A549 (cell line): ENCODE results near the gene GNAS-AS1. TPM values are rescaled to one million over a fixed set of nuclear protein-coding genes. Genes with fewer than 3 reads are reported as not detected.

Experiments
- ATAC-seq, 2 experiments: fragments of 200-7000 bp in 1 of 2; fragments of >200 bp in 1 of 2; cut with Nextera tagmentation in 1 of 2; cut with Tn5 transposase in 1 of 2; 3 replicates each; pipeline versions ENCODE4 v1.8.0 to v1.9.1; 2018 to 2020; ENCODE audit warnings: mild to moderate bottlenecking in 1 of 2, moderate library complexity in 1 of 2
- CTCF ChIA-PET: fragments of 300-600 bp; sonication (Branson Sonifier 250); formaldehyde crosslinking; extraction: SDS; loops from one replicate; lab custom pipeline; 2021; ENCODE audit warnings: antibody characterized with exemption, inconsistent platforms; lab: Yijun Ruan, JAX
- POLR2A ChIA-PET: fragments of 350-600 bp; formaldehyde crosslinking; extraction: SDS; loops from one replicate; lab custom pipeline; 2021; ENCODE audit warnings: antibody characterized with exemption, inconsistent platforms; lab: Yijun Ruan, JAX
- DNase-seq, 2 experiments: peaks; one replicate each; pipeline versions ENCODE4 v3.0.0 to v3.0.0-alpha.2; 2011 to 2016; ENCODE audit warnings: low read depth in 1 of 2, low spot score in 1 of 2
- FAIRE-seq: peaks from 2 replicates; lab custom pipeline; 2011; peaks lifted over from hg19 to GRCh38; lab: Jason Lieb, UNC
- H3K27ac ChIP-seq, 2 experiments: fragments of >200 bp; sonication (Bioruptor Twin); formaldehyde crosslinking; 3 replicates each; pipeline ENCODE4 v1.5.1; 2016 to 2017
- H3K4me1 ChIP-seq: fragments of >200 bp; sonication (Bioruptor Twin); formaldehyde crosslinking; 3 replicates; pipeline ENCODE4 v1.6.1; 2016
- H3K4me2 ChIP-seq: fragments of >200 bp; sonication (Bioruptor Twin); formaldehyde crosslinking; 3 replicates; pipeline ENCODE4 v1.6.1; 2016
- H3K4me3 ChIP-seq: fragments of >200 bp; sonication (Bioruptor Twin); formaldehyde crosslinking; 3 replicates; pipeline ENCODE4 v1.5.1; 2016
- H3K9me3 ChIP-seq: fragments of >200 bp; sonication (Bioruptor Twin); formaldehyde crosslinking; 3 replicates; pipeline ENCODE4 v1.6.1; 2016
- CHD4 ChIP-seq: fragments of 200-600 bp; sonication (generic); IDR thresholded peaks from 2 replicates; pipeline ENCODE4 v1.6.1; 2016; ENCODE audit warnings: antibody characterized with exemption, mild to moderate bottlenecking, borderline replicate concordance
- EHF ChIP-seq: fragments of 250-450 bp; sonication (Bioruptor Pico); IDR thresholded peaks from 2 replicates; pipeline ENCODE4 v1.5.0; 2020; ENCODE audit warnings: mild to moderate bottlenecking
- FOSB ChIP-seq: fragments of 250-450 bp; sonication (Bioruptor Pico); IDR thresholded peaks from 2 replicates; pipeline ENCODE4 v1.5.0; 2020; ENCODE audit warnings: mild to moderate bottlenecking, moderate library complexity
- GATA3 ChIP-seq: IDR thresholded peaks from 2 replicates; pipeline ENCODE4 v1.6.1; 2012; ENCODE audit warnings: borderline replicate concordance
- HDAC2 ChIP-seq: fragments of 200-600 bp; sonication (generic); IDR thresholded peaks from 2 replicates; pipeline ENCODE4 v1.6.1; 2016
- HMGXB4 ChIP-seq: fragments of 250-450 bp; sonication (Bioruptor Pico); IDR thresholded peaks from 2 replicates; pipeline ENCODE4 v1.5.0; 2021; ENCODE audit warnings: mild to moderate bottlenecking, moderate library complexity, borderline replicate concordance
- JUN ChIP-seq, 2 experiments: fragments of >200 bp; sonication (Bioruptor Twin); formaldehyde crosslinking; IDR thresholded peaks; 2 replicates in 1 of 2; 3 replicates in 1 of 2; pipeline ENCODE4 v1.6.1; 2016 to 2017
- KDM1A ChIP-seq: fragments of 200-600 bp; sonication (generic); IDR thresholded peaks from 2 replicates; pipeline ENCODE4 v1.6.1; 2016; ENCODE audit warnings: low read depth, mild to moderate bottlenecking
- KDM5A ChIP-seq: fragments of 200-600 bp; sonication (generic); IDR thresholded peaks from 2 replicates; pipeline ENCODE4 v1.6.1; 2016; ENCODE audit warnings: antibody characterized with exemption, mild to moderate bottlenecking
- NFE2L2 ChIP-seq: fragments of 150-350 bp; conservative IDR thresholded peaks from 2 replicates; pipeline ENCODE4 v1.6.1; 2014; ENCODE audit warnings: low read length
- NPAS2 ChIP-seq: fragments of 250-450 bp; sonication (Bioruptor Pico); IDR thresholded peaks from 2 replicates; pipeline ENCODE4 v1.8.0; 2022; ENCODE audit warnings: mild to moderate bottlenecking, moderate library complexity, borderline replicate concordance
- NR3C1 ChIP-seq: fragments of >200 bp; sonication (Bioruptor Twin); formaldehyde crosslinking; IDR thresholded peaks from 3 replicates; pipeline ENCODE4 v1.6.1; 2017
- PHF8 ChIP-seq: fragments of 200-600 bp; sonication (generic); IDR thresholded peaks from 2 replicates; pipeline ENCODE4 v1.6.1; 2016; ENCODE audit warnings: low read depth, mild to moderate bottlenecking, antibody characterized with exemption, moderate library complexity, borderline replicate concordance
- POLR2A ChIP-seq: IDR thresholded peaks from 2 replicates; pipeline ENCODE4 v1.6.1; 2012; ENCODE audit warnings: mild to moderate bottlenecking, low read length
- POLR2AphosphoS2 ChIP-seq: conservative IDR thresholded peaks from 2 replicates; pipeline ENCODE4 v1.6.1; 2012; ENCODE audit warnings: low read length, improper control_type of control experiment, inconsistent platforms
- RCOR1 ChIP-seq: fragments of 150-350 bp; IDR thresholded peaks from 2 replicates; pipeline ENCODE4 v1.6.1; 2014; ENCODE audit warnings: antibody characterized with exemption, low read length, low read depth
- SMC3 ChIP-seq: fragments of >200 bp; sonication (Bioruptor Twin); formaldehyde crosslinking; IDR thresholded peaks from 3 replicates; pipeline ENCODE4 v1.6.1; 2018; ENCODE audit warnings: inconsistent platforms
- TFCP2L1 ChIP-seq: fragments of 250-450 bp; sonication (Bioruptor Pico); IDR thresholded peaks from 2 replicates; pipeline ENCODE4 v1.5.0; 2021; ENCODE audit warnings: mild to moderate bottlenecking
- ZFP36 ChIP-seq: fragments of 450-650 bp; IDR thresholded peaks from 2 replicates; pipeline ENCODE4 v1.6.1; 2014; ENCODE audit warnings: borderline replicate concordance; ENCODE audit not compliant: partially characterized antibody
- WGBS: methylation state at CpG from one replicate; pipeline ENCODE4 v1.1.6; 2017; ENCODE audit errors: missing lambda C conversion rate; 5-methylcytosine and 5-hydroxymethylcytosine counted together
- polyA plus RNA-seq, 4 experiments: library from polyadenylated mRNA; depleted of rRNA in 3 of 4; stranded (reverse); fragments of >200 nt; fragmentation: RNase III in 1 of 4; extraction: RNeasy Plus Mini Kit Qiagen cat#74134 plus additional on column Dnase treatment in 1 of 4; gene quantifications; 2 replicates in 3 of 4; 3 replicates in 1 of 4; pipeline ENCODE4 v1.2.3, GENCODE V29; 2011 to 2017

Gene GNAS-AS1
- polyA plus RNA-seq, 2 of the 4 experiments (the other 2 are of a cell fraction): not detected

- FAIRE-seq (no peak), ATAC-seq (no peak), DNase-seq (no peak)
- no peak overlapping the region for H3K27ac ChIP-seq
- H3K4me1 ChIP-seq: no peaks in the 10 kb centered on the region
- 61% methylated on average over 19 of the region's 19 CpGs for WGBS
- ChIA-PET CTCF (no interaction called here), POLR2A (no interaction called here)
- H3K4me3 ChIP-seq: no peak overlapping the region
- H3K9me3 ChIP-seq: no peaks in the 10 kb centered on the region
- no peak overlapping the region for H3K4me2 ChIP-seq
- no peak for TF ChIP-seq HDAC2
- TF ChIP-seq CHD4: no peak
- TF ChIP-seq ZFP36: no peak
- TF ChIP-seq RCOR1: no peak
- TF ChIP-seq POLR2A: no peak
- TF ChIP-seq NFE2L2: no peak
- no peak for TF ChIP-seq SMC3
Observed at GRCh38 chr20:58794510-58795180, 56.1 kb downstream of the GNAS-AS1 start.

- ATAC-seq: no peak
- Histone ChIP-seq H3K4me1 (no peaks in the 10 kb centered on the region), H3K9me3 (no peaks in the 10 kb centered on the region), H3K4me2 (no peak overlapping the region), H3K4me3 (no peak overlapping the region), H3K27ac (no peak overlapping the region)
- ChIA-PET CTCF (interaction anchor here (0.9 kb wide), 1 partner anchor 46 kb away, joined by 4 read pairs; no protein-coding TSS in a partner anchor), POLR2A (no interaction called here)
- DNase-seq: no peak
- 40% methylated on average over 20 of the region's 29 CpGs for WGBS
- no peak for FAIRE-seq
- TF ChIP-seq JUN (IDR thresholded peaks at IDR 0.05) (no peak), KDM5A (no peak), GATA3 (no peak), POLR2AphosphoS2 (no peak), TFCP2L1 (CRISPR knock-in tag) (no peak), HMGXB4 (CRISPR knock-in tag) (no peak), NFE2L2 (no peak), PHF8 (no peak), HDAC2 (no peak), FOSB (CRISPR knock-in tag) (no peak), KDM1A (no peak)
Observed at GRCh38 chr20:58793512-58794420, 56.9 kb downstream of the GNAS-AS1 start.

GRCh38 chr20:58792426-58792825, 58.3 kb downstream of the GNAS-AS1 start:
- FAIRE-seq (no peak), DNase-seq (no peak)
- Histone ChIP-seq H3K4me2 (no peak overlapping the region), H3K9me3 (no peaks in the 10 kb centered on the region), H3K4me1 (no peaks in the 10 kb centered on the region), H3K27ac (no peak overlapping the region), H3K4me3 (no peak overlapping the region)
- POLR2A ChIA-PET: no interaction called here
- CTCF ChIA-PET: no interaction called here
- TF ChIP-seq NR3C1: no peak
- no peak for TF ChIP-seq EHF
- TF ChIP-seq POLR2AphosphoS2: no peak
- no peak for TF ChIP-seq NPAS2 (CRISPR knock-in tag)
- TF ChIP-seq, all 56 proteins: peak for 0
- ATAC-seq: no peak
- WGBS: 52% methylated on average over 4 of the region's 7 CpGs
